Adipocyte (in vitro differentiated cells): ENCODE measurements around the gene CXCL6.

ENCODE experiments used
- DNase-seq: peaks from one replicate; pipeline ENCODE4 v3.0.0-alpha.2; 2015; ENCODE audit warnings: low read depth
- H3K27me3 ChIP-seq: replicated peaks from 2 replicates; pipeline ENCODE4 v1.7.0; 2013; ENCODE audit warnings: mild to moderate bottlenecking, low read length, moderate library complexity; ENCODE audit not compliant: control insufficient read depth, insufficient read depth
- H3K36me3 ChIP-seq: 2 replicates; pipeline ENCODE4 v1.7.0; 2013; ENCODE audit warnings: low read length, mild to moderate bottlenecking, moderate library complexity; ENCODE audit not compliant: control insufficient read depth, insufficient read depth, severe bottlenecking
- H3K4me1 ChIP-seq: 2 replicates; pipeline ENCODE4 v1.7.0; 2013; ENCODE audit warnings: mild to moderate bottlenecking, low read length, moderate library complexity; ENCODE audit not compliant: control insufficient read depth, insufficient read depth
- H3K4me3 ChIP-seq: 2 replicates; pipeline ENCODE4 v1.7.0; 2013; ENCODE audit warnings: mild to moderate bottlenecking, low read length, moderate library complexity
- H3K9ac ChIP-seq: 2 replicates; pipeline ENCODE4 v1.7.0; 2013; ENCODE audit warnings: mild to moderate bottlenecking, low read length, moderate library complexity
- H3K9me3 ChIP-seq: 2 replicates; pipeline ENCODE4 v1.7.0; 2013; ENCODE audit warnings: mild to moderate bottlenecking, low read length, moderate library complexity; ENCODE audit not compliant: control insufficient read depth

The CXCL6 gene

GRCh38 chr4:73868206-73869129 is 32.0 kb downstream of the CXCL6 start:
- Histone ChIP-seq H3K9me3 (no peaks in the 10 kb centered on the region), H3K4me1 (peaks cover 42% of the 10 kb centered on the region), H3K4me3 (peak overlapping the region; percentile 83), H3K9ac (peak overlapping the region; percentile 80), H3K27me3 (no peaks in the 10 kb centered on the region), H3K36me3 (no peaks in the 10 kb centered on the region)
- DNase-seq, result peak; percentile 31

DNA sequence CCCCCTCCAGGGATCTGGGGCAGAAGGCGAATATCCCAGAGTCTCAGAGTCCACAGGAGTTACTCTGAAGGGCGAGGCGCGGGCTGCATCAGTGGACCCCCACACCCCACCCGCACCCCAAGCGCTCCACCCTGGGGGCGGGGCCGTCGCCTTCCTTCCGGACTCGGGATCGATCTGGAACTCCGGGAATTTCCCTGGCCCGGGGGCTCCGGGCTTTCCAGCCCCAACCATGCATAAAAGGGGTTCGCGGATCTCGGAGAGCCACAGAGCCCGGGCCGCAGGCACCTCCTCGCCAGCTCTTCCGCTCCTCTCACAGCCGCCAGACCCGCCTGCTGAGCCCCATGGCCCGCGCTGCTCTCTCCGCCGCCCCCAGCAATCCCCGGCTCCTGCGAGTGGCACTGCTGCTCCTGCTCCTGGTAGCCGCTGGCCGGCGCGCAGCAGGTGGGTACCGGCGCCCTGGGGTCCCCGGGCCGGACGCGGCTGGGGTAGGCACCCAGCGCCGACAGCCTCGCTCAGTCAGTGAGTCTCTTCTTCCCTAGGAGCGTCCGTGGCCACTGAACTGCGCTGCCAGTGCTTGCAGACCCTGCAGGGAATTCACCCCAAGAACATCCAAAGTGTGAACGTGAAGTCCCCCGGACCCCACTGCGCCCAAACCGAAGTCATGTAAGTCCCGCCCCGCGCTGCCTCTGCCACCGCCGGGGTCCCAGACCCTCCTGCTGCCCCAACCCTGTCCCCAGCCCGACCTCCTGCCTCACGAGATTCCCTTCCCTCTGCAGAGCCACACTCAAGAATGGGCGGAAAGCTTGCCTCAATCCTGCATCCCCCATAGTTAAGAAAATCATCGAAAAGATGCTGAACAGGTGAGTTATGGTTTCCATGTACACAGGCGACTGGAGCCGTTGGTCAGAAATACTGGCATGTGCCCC is 32.9 kb downstream of the CXCL6 start, which contains the start of gene CXCL1:
CXCL1 (plus strand) TSS at position 264 of the 926 bp plus-strand sequence; CDS start at position 342, 78 bp downstream.
- DNase-seq, result peak; percentile 62

DNA sequence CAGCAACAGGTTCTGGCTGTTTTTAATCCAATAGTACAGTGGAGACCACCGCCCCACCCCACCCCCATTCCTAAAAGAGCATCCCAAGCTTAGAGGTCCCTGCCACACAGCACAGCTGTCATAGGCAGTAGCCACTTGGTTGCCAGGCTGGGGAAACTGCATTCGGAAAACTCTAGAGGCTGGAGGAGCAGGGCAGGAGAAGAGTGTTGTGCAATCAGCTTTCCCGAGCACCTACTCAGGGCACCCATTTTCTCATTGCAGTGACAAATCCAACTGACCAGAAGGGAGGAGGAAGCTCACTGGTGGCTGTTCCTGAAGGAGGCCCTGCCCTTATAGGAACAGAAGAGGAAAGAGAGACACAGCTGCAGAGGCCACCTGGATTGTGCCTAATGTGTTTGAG is 33.8 kb downstream of the CXCL6 start:
- peak overlapping the region; percentile 80 for H3K9ac ChIP-seq
- DNase-seq, result peak; percentile 28
- H3K4me1 ChIP-seq, result peaks cover 50% of the 10 kb centered on the region
- no peaks in the 10 kb centered on the region for H3K36me3 ChIP-seq
- H3K4me3 ChIP-seq, result peak overlapping the region; percentile 83
- H3K9me3 ChIP-seq, result no peaks in the 10 kb centered on the region
- no peaks in the 10 kb centered on the region for H3K27me3 ChIP-seq

More for the DNA sequence above, 32.9 kb downstream of the CXCL6 start, which contains the start of gene CXCL1:
- Histone ChIP-seq H3K27me3 (no peaks in the 10 kb centered on the region), H3K9me3 (no peaks in the 10 kb centered on the region), H3K4me3 (peak within 1 kb of the TSS; percentile 83), H3K36me3 (no peaks in the 10 kb centered on the region), H3K9ac (peak within 1 kb of the TSS; percentile 80), H3K4me1 (peaks cover 42% of the 10 kb centered on the region)

DNA sequence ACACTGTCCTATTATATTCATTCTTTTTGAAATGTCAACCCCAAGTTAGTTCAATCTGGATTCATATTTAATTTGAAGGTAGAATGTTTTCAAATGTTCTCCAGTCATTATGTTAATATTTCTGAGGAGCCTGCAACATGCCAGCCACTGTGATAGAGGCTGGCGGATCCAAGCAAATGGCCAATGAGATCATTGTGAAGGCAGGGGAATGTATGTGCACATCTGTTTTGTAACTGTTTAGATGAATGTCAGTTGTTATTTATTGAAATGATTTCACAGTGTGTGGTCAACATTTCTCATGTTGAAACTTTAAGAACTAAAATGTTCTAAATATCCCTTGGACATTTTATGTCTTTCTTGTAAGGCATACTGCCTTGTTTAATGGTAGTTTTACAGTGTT is 34.3 kb downstream of the CXCL6 start:
- peak; percentile 70 for DNase-seq
- Histone ChIP-seq H3K36me3 (no peaks in the 10 kb centered on the region), H3K4me1 (peaks cover 51% of the 10 kb centered on the region), H3K9ac (no peak overlapping the region), H3K27me3 (no peaks in the 10 kb centered on the region), H3K9me3 (no peaks in the 10 kb centered on the region), H3K4me3 (peak overlapping the region; percentile 83)

DNA sequence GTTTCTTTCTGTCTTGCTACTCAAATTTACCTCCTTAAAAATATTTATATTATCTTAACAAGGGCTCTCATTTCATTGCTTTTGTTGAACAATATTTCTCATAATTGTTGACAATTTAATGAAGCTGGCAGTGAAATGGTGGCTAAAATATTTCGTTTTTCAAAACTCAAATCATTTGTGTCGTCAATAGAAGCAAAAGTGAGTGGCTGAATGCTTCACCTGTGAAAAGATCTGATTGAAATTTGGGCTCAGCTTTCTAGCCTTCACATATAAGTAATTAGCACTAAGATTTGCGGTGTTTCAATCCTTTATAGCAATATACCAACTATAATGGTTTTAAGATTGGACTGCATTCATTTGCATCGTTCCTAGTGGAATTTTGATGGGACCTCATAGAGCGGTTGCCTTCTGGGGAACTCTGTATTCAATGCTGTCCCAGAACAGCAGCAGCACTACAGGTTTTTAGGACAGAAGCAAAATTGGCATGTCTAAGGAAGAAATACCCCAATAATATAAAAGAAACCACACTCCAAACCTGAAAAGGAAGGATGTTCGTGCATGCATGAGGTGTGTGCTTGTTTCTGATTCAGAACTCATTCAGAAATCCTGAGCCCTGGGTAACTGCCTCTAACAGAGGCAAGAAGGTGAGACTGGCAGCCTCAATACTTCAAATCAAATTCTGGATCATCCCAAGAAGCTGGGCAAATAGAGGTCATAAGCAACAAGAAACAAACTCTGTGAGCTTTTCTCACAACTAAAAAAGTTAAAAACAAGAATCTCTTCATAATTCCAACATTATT is 35.2 kb downstream of the CXCL6 start:
- Histone ChIP-seq H3K9ac (no peak overlapping the region), H3K4me3 (no peak overlapping the region), H3K9me3 (no peaks in the 10 kb centered on the region), H3K36me3 (no peaks in the 10 kb centered on the region), H3K4me1 (peaks cover 45% of the 10 kb centered on the region), H3K27me3 (no peaks in the 10 kb centered on the region)
- no peak for DNase-seq

DNA sequence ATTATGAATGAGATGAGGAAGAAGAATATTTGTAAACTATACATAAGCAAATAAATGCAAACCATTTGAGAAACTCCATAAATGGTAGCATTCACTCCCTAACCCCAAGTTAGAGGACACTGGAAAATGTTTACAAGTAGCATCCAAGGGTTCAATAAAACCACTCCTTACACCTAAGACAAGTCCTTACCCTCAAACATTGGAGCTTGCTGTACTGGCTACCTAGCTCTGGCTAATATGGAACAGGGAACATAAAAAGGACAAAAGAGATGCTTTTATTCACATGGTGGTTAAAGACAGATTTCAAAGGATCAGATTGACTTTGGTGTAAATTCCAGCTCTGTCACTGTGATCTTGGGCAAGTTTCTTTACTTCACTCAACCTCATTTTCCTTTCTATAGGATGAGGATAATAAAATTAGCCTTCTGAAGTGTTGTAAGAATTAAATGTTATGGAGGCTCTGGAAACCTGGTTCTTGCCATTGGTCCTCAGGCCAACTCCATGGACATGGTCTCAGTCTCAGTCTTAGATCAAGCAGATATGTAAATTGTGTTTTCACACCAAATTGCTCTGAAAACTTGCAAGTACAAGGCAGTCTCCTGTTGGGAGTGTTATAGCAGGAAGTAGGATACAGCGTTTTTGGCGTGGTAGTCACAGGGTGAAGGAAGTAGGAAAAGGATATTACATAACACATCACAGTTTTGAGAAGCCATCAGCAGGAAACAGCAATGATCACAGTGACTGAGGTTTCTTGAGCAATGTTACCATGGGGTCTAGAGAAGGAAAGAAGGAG is 36.0 kb downstream of the CXCL6 start:
- Histone ChIP-seq H3K4me3 (no peak overlapping the region), H3K27me3 (no peaks in the 10 kb centered on the region), H3K36me3 (no peaks in the 10 kb centered on the region), H3K9ac (no peak overlapping the region), H3K4me1 (peaks cover 39% of the 10 kb centered on the region), H3K9me3 (no peaks in the 10 kb centered on the region)
- DNase-seq, result no peak

GRCh38 chr4:73874386-73874785 is 37.9 kb downstream of the CXCL6 start:
- Histone ChIP-seq H3K36me3 (no peaks in the 10 kb centered on the region), H3K27me3 (no peaks in the 10 kb centered on the region), H3K4me3 (no peak overlapping the region), H3K9ac (no peak overlapping the region), H3K4me1 (peaks cover 31% of the 10 kb centered on the region), H3K9me3 (no peaks in the 10 kb centered on the region)
- no peak for DNase-seq

- no peak overlapping the region for H3K9ac ChIP-seq
- H3K9me3 ChIP-seq, result no peaks in the 10 kb centered on the region
- peaks cover 23% of the 10 kb centered on the region for H3K4me1 ChIP-seq
- peak; percentile 54 for DNase-seq
- H3K27me3 ChIP-seq, result no peaks in the 10 kb centered on the region
- no peak overlapping the region for H3K4me3 ChIP-seq
- H3K36me3 ChIP-seq, result no peaks in the 10 kb centered on the region
These were observed 38.9 kb downstream of the CXCL6 start for GRCh38 chr4:73875401-73875800.

- Histone ChIP-seq H3K27me3 (no peaks in the 10 kb centered on the region), H3K9me3 (no peaks in the 10 kb centered on the region), H3K36me3 (no peaks in the 10 kb centered on the region), H3K4me3 (no peak overlapping the region), H3K4me1 (peaks cover 18% of the 10 kb centered on the region), H3K9ac (no peak overlapping the region)
- no peak for DNase-seq
These were observed 46.8 kb downstream of the CXCL6 start for GRCh38 chr4:73883306-73883705.
